ENCODE measurements around the gene CBX8.

The CBX8 gene

DNA sequence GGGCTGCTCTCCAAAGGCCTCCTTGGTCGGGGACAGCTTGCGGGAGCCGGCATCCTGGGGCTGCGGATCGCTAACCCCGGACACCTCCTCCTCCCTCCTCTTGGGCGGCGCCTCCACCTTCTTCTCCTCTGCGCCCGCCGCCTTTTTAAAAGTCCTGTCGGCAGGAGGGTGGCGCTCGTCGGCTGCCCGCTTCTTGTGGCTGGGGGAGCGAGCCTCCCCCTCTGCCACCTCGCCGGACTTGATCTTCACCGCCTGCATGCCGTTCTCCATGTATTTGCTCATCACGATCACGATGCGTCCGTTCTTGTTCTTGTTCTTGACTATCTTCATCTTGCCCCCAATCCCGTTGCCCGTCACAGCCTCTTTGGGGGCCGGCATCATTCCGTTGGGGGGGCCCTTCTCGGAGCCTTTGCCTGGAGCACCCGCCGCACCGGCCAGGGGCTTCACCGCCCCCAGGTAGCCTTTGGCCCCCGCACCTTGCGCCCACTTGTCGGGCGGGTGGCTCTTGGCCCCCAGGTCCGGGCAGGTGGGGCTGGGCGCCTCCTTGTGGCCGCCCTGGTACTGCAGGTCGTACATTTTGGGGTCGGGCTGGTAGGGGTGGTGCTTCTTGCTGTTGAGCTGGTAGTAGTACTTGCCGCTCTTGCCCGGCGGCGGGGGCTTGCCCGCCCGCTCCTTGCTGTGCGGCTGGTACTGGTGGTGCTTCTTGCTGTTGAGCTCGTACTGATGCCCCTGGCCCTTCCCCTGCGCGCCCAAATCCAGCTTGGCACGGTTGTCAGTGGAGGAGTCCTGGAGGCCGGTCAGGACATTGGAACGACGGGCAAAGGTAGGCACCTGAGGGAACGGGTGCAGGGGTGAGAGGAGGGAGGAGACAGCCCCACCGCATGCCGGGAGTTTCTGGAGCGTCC is 37.9 kb upstream of the CBX8 start:
- no peak for DNase-seq

DNA sequence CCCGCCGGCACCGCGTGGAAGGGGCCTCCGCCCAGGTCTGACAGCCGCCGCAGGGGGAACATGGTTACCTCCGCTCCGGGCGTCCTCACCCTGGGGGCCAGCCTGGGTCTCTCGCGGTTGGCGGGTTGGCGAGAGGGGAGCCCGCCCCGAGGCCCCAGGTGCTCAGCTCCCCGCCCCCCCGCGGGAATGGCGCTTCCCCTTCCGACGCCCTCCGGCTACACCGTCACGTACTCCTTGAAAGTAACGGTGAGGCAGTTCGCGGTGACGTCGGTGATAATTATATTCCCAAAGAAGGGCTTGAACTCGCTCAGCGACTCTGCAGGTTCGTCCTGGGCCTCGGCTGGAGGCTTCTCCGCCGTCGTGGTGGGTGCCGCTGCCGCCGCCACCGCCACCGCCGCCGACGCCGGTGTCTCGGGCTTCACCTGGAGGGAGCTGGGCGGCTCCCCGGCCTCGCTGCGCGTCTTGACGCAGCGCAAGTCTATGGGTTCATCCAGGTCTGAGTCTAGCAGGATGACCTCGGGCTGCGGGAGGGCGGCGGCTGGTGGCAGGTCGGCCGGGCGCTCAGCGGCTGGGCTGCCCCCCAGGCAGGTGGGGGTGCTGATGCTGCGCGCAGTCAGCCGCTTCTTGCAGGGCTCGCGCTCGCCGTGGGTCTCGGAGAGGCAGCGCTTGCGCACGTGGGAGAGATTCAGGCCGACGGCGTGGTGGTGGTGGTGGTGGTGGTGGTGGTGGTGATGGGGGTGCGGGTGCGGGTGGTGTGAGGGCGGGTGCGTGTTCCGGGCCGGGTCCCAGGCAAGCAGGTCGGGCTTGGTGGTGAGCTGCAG is 37.1 kb upstream of the CBX8 start:
- DNase-seq = no peak

DNA sequence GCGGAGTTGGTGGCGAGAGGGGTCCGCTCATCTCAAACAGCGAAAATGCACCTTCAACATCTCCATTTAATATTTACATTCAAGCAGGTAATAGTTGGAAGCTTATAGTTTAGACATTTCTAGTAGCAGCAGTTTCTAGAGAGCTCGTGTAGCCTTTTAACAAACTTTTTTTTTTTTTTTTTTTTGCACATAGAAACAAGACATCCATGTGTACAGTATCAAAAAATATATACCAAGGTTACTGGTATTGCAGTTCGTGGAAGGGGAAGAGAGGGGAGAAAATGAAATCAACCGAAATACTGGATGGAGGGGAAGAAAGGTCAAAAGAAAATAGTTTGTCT is 36.2 kb upstream of the CBX8 start:
- DNase-seq = no peak

DNA sequence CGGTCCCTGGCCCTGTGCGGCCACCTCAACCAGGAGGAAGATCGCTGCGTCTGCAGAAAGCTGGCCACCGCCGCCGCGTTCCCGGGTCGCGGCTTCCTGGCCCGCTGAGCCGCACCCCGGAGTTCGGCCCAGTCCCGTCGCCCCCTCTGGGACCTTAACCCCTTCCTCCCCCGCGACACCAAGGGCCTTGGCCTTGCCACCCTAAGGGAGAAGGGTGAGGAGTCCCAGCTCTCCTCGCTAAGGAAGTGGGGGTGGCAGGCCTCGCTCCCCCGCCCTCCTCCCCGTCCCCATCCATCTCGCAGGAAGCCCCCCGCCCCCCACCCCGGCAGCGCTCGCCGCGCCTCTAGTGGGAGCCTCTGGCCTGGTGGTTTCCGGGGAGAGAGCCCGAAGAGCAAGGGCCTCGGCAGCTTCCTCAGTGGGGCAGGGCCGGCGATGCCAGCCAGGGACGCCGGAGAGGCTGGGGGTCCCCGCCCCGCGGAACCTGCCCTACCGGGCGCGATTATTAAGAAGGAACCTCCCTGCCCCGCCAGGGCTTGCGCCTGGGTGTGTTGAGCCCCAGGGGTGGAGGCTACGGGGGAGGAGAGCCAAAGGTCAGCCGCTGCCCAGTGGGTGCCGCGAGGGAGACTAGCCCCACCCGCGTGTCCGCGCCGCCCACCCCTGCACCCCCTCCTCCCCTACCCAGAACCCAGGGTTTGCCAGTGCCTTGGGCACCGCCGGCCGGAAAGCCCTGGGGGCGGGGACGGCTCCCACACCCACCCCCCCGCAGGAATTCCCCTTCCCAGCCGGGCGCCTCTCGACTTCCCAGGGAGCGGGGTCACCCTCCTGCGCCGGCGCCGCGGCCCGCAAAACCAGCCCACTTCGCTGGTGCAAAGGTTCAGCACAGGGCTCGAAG is 35.6 kb upstream of the CBX8 start:
- DNase-seq = no peak

DNA sequence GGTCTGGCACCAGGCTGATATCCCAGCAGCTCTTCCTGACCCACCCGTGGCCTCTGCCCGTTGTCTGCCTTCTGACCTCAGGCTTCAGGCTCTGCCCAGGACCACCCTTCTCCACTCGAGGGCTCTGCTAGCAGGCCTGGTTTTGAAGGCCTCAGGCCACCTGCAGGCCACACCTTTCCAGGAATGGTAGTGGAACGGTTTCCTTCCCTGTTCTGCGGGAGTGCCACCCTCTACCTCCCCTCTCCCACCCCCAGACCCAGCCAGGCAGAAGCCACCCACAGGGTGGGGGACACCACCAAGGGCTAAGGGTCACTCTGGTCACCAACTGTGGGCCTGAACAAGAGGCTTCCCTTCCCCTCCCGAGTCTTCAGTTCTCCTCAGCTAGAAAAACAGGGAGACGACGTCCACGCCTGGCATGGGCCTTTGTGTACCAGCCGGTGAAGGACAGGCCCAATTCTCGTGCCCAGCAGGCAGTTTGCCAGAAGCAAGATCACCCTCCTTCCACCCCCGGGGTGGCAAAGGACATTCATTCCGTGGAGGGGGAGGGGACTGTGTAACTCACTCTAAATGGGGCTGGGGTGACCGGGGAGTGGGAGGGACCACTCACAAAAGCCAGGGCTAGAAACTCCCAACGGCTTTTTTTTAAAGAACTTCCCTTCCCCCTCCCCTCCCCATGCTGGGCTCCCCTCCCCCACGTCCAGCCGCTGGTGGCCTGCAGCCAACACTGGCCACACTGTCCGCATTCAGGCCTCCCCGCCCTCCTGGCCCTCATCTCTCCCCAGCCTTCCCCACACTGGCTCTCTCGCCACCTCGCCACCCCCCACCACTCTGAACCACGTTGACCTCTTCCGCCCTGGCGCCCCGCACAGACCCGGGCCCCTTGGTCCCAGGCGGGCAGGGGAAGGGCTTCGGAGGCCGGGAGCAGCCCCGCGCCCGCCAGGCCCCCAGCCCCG is 34.7 kb upstream of the CBX8 start:
- no peak for DNase-seq

DNA sequence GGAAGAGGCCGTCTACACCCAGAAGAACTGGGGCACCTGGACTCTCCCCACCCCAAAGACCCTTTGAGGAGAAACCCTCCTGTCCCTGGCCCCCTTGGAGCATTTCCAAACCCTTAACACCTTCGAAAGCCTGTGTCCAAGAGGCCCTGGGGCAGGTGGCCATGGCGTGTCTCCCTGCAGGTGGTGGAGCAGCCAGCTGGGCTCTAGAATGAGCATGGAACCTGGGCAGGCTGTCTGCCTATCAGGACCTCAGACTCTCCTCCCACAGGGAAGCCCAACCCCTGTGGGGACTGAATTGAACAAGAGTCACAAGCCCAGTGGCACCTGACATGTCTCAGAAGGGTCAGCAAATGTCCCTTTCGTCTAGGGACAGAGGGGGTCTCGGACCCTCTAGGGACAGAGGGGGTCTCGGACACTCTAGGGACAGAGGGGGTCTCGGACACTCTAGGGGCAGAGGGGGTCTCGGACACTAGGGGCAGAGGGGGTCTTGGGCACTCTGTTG is 33.9 kb upstream of the CBX8 start:
- DNase-seq = no peak

DNA sequence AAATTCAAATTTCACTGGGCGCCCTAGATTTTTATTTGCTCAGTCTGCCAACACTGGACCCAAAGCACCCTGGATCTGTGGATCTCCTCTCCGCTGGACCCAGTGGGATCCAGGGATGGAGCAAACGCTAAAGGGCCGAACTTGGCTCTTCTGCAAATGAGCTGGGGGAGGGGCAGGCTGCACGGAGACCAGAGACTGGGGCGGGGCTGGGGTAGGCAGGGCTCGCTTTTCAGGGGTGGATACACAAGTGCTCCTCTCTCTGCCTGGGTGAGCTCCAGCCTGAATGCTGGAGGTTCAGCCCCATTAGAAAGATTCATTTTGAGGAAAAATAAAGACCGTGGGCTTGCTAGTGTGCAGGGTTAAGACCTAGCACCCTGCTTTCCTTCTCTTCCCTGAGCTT is 33.4 kb upstream of the CBX8 start:
- DNase-seq = no peak

DNA sequence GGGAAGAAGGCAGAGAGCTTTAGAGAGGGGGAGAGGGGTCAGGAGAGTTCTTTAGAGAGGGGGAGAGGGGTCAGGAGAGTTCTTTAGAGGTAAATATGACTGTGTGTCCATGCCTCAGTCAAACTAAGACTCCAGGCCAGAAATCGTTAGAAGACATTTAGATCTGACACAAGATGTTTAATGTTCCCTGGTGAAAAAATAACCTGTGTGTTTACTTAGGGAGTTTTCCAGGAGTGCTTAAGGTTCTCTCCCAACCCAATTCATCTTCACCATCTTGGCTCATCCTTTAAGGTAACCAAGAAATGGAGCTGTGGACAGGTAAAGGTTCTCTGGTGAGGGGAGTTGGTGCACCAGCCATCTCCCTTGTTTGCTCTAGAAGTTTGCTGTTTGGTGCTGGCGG is 32.6 kb upstream of the CBX8 start:
- DNase-seq = no peak

DNA sequence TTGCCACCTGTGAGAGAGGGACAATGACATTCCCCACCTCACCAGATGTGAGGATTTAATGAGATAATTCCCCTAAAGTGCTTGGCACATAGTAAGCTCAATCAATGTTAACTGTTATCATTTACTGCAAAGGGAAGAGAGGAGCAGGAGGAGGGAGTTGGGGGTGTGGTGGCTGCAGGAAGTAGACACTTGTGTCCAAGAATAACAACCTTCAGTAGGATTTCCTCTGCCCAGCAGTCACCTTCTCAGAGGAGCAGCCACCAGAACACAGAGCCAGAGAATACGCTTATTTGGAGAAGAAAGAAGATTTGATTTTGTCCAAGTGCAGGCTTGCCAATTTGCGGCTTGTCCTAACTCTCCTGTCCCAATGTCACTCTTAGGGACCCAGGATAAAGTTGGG is 32.1 kb upstream of the CBX8 start:
- no peak for DNase-seq

DNA sequence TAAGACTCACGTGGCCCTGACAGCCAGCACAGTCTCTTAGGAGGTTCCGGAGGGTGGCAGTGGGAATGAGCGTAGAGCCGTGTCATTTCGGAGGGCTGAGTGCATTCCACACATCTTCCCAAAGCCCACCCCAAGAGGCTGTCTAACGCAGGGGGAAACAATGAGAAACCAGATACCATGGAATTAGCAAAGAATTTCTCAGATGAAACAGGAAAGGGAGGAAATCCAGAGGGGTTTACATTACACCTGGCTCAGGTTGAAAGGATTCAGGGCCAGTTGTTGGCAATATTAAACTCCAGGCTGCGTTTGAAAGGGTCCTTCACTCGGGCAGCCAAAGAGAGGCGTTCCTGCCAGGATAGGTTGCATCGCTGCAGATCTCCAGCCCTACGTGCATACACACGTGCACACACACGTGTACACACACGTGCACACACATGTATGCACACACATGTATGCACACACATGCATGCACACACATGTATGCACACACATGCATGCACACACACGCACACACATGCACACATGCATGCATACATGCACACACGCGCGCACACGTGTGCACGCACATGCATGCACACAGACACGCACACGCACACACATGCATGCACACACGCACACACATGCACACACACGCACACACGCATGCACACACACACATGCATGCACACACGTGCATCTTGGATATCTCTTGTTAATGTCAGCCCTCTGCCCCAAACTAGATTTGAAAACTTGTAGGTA is 30.1 kb upstream of the CBX8 start:
- DNase-seq = no peak

DNA sequence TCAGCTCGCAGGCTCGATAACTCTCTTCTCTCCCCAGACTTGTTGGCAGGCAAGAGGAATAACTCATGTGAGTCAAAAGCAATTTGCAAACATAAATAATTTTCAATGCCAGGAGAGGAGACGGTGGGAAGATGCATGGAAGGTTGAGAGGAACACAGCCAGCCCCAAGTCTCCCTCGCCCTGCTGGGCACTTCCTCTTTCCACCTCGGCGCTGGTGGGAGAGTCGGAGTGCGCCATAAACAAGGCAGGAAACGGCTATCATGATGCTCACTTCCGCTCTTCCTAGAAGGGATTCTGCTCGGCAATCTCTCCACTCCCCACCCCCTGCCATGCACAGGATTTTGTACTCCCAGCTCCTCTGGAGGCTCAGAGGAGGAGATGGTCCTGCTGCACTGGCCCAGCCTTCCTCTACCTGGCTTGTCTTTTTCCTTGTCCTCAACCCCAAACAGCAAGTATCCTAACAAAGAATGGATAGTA is 29.4 kb upstream of the CBX8 start:
- no peak for DNase-seq

DNA sequence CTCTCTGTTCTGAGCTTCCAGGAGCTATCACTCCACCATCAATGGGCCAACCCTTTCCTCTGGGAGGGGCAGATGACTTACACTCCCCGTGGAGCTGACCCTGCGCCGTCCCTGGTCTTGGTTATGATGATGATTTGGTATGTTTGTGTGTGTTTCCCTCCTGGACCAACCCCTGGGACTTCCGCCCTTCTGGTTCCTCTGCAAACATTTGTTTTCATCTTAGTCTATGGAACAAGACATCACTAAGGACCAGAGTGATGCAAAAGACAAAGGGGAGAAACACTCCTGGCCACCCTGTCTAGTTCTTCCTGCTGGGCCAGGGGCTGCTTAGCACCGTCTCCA is 28.7 kb upstream of the CBX8 start:
- DNase-seq = no peak

DNA sequence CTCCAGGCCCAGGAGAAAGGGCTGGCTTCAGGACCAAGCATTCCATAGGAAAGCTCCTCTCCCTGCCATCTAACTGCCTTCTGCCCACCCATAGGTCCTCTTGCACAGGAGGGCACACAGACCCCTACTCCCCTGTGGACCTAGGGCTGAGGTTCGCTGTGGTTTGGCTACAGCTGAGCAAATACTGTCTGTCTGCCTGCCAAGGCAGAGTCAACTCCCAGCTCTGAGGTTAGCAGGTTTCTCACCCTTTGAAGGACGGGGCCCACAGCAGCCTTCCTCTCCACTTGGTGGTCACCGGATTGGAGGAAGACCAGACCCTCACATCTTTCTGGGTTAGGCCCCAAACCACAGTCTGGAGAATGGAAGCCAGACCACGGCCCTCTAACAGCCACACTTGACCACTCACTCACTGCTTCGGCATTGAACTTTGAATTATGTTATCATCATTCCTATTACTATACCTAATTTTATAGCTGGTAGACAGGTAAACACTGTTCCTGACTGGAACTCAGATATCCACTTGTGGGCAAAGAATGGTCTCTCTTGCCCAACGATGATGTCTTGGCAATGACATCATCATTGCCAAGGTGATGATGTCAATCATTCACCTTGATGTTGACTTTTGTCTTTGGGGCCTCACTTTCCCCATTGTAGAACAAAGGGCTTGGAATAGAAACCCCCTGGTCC is 28.2 kb upstream of the CBX8 start:
- DNase-seq = no peak

DNA sequence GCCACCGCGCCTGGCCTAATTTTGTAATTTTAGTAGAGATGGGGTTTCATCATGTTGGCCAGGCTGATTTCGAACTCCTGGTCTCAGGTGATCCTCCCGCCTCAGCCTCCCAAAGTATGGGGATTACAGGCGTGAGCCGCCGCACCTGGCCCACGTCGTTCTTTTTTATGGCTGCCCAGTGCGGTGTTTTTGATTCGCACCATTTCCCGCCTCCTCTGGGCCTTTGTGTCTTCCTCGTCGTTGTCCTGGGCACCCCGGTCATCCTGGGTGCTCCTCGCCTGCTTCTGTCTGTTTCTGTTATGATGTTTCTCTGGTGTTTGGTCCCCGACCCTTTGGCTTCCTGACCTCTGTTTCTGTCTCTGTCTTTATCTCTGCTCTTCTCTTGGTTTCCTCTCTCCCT is 27.4 kb upstream of the CBX8 start:
- DNase-seq = no peak

DNA sequence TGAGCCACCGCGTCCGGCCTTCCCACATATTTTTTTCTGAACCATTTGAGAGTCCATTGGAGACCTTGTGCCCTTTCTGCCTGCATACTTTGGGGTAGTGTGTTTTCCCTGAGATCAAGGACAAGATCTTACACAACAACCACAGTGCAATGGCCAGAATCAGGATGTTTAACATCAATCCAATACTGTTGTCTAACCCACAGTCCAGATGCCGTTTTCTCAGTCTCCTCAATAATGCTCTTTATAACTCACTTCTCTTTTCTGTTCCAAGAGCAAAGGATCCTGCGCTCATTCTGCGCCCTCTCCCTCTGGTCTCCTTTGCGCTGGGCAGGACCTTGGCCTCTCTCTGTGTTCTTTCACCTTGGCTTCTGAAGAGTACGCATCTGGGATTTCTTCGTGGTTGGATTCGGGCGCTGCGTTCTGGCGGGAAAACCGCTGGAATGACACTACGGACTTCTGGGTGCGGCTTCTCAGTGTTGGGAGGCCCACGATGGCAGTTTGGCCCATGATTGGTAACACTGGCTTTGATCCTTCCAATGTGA is 25.8 kb upstream of the CBX8 start:
- no peak for DNase-seq

DNA sequence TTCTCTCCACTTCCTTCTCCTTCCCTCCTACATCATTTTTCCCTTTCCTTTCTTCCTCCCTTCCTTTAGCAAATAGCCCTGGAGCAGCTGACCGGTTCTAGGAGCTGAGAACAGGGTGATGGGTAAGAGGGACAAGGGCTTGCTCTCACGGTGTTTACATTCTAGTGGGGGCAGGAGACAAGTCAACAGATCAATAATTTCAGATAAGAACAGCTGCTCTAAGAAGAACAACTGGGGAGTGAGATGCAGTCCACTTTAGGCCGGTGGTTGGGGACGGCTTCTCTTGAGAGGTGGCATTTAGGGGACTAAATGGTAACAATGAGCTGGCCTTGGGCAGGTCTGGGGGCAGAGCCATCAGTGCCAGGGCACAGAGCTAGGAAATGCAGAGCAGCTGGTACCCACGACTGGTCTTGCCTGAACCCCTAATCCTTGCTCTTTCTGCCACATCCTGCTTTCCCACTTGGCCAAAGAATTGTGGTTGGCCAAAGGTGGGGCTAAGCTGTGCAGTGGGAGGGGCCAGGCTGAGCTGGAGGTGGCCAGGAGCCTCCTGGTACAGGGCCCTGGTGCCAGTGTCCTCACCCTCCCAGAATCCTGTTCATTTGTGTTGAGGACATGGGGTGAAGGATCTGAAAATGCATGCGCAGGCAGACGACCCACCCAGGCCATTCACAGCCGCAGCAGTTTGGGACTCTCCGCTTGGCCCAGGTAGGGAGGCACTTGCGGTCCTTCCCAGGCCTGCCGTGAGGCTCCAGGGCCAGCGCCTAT is 24.6 kb upstream of the CBX8 start:
- no peak for DNase-seq

DNA sequence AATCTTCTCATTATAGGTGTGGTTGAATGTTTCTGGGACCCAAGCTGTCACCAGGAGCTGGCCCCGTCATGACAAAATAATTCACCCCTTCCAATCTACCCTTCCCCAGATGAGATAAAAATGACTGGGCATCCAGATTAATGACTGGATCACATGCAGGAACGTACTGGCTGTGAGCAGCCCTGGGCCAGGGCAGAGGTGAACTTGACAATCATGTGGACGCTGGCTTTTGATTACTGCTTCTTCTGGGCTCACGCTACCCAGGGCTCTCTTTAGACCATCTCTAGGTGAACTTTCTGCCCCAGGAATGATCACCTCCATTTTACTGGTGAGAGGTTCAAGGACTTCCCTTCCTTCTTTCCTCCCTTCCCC is 24.1 kb upstream of the CBX8 start:
- no peak for DNase-seq

DNA sequence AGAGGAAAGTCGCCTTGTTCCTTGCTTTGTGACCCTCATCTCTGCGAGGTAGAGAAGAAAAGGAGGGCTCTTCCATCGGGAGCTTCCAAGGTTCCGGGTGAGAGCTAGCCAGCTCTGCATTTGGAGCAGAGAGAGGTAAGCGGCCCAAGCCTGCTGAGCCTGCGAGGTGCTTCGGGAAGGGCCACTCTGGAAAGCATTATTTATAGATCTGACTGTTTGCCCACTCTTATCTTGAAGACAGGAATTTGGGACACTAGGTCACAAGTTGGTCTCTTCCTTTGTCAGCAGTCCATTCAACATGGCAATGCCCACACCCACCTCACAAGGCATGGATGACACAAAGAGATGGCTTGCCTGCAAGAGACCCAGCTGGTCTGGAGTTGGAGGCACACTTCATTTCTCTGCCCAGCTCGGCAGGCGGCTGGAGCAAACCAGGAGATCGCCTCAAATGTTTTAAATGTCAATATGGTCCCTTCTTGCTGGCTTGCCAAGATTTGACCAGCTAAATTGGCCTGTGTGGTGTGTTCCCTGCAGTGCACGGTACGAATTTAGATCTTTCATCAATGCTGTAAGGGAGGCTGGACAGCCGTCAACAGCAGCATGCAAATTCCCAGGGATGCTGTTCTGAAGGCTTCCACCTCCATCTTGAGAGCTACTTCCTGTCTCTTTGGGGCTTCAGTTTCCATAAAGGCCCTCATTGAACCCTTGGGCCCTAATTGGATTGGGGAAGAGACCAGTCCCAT is 22.8 kb upstream of the CBX8 start:
- DNase-seq = no peak

DNA sequence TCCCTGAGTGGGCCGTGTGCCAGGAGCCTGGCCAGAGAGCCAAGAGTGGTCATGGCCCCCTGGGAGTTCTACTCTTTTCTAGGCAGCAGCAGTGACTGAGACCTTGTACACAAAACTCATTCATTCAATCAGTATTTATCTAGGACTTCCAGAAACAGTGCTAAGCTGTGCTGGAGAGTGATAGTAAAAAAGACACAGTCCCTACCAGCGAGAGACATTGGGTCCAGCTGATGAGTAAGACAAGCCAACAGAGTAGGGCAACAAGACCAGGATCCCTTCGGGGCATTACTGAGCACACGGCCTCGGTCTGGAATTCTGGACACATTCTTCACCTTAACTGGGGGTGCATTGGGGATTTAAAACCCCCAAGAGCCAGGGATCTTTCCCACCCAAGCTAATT is 22.2 kb upstream of the CBX8 start:
- DNase-seq = no peak
